Gastrocnemius medialis (tissue), 4 donors: ENCODE measurements around the gene SYDE1. TPM values are rescaled to one million over a fixed set of nuclear protein-coding genes. Genes with fewer than 3 reads are reported as not detected.

Experiments
- ATAC-seq, 2 donors: fragments of 150-250 bp; one replicate each; pipeline ENCODE4 v1.9.1; 2016
- DNase-seq, 2 donors: peaks; one replicate each; pipeline ENCODE4 v3.0.0-alpha.2; 2019
- H3K27ac ChIP-seq, 4 donors: fragments of 200-600 bp; sonication (generic); 1 replicate in 1 of 4; 2 replicates in 3 of 4; pipeline ENCODE4 v1.5.1; 2016 to 2018; ENCODE audit warnings: mild to moderate bottlenecking in 2 of 4, moderate library complexity in 1 of 4
- H3K27me3 ChIP-seq, 3 donors: fragments of 200-600 bp; sonication (generic) in 2 of 3; 1 replicate in 1 of 3; 2 replicates in 2 of 3; pipeline versions ENCODE4 v1.5.1 to v1.6.0; 2016 to 2019; ENCODE audit warnings: mild to moderate bottlenecking in 1 of 3, moderate library complexity in 1 of 3
- H3K36me3 ChIP-seq, 2 donors: fragments of 200-600 bp; sonication (generic) in 1 of 2; one replicate each; pipeline ENCODE4 v1.5.1; 2017 to 2018
- H3K4me1 ChIP-seq, 2 donors: fragments of 200-600 bp; sonication (generic) in 1 of 2; one replicate each; pipeline ENCODE4 v1.5.1; 2016 to 2017; ENCODE audit warnings: mild to moderate bottlenecking in 2 of 2
- H3K4me3 ChIP-seq, 4 donors: fragments of 200-600 bp; sonication (generic) in 3 of 4; 1 replicate in 1 of 4; 2 replicates in 3 of 4; pipeline ENCODE4 v1.5.1; 2016 to 2019; ENCODE audit warnings: mild to moderate bottlenecking in 2 of 4
- H3K9me3 ChIP-seq, 3 donors: fragments of 200-600 bp; sonication (generic) in 2 of 3; 1 replicate in 1 of 3; 2 replicates in 2 of 3; pipeline ENCODE4 v1.5.1; 2016 to 2019
- POLR2A ChIP-seq, 2 donors: fragments of 450-650 bp; IDR thresholded peaks; one replicate each; pipeline ENCODE4 v1.6.1; 2017; ENCODE audit warnings: antibody characterized with exemption in 2 of 2, mild to moderate bottlenecking in 2 of 2, moderate library complexity in 2 of 2
- in situ Hi-C, 4 donors: fragments of 200-750 bp; cut with MboI; loops; one replicate each; pipeline versions ENCODE4 v1.15.0 to v1.8.0; 2017; ENCODE audit warnings: low sequenced_read_pairs in 4 of 4
- intact Hi-C: fragments of 100-400 bp; cut with DNase I; formaldehyde crosslinking; loops from one replicate; pipeline ENCODE4 v1.15.1; 2023; ENCODE audit warnings: low total_unique reads
- total RNA-seq, 4 donors: library from RNA; depleted of rRNA; stranded (reverse); fragments of >200 nt; gene quantifications; one replicate each; pipeline versions ENCODE4 v1.1.0 to v1.2.3, GENCODE V29; 2016
- TF ChIP-seq, protein P1 (sequence below), 5 experiments: fragments of 450-650 bp in 3 of 5; fragments of 200-600 bp in 2 of 5; sonication (generic) in 2 of 5; IDR thresholded peaks in 4 of 5; conservative IDR thresholded peaks in 1 of 5; 1 replicate in 4 of 5; 2 replicates in 1 of 5; pipeline ENCODE4 v1.5.1; 2016 to 2019; ENCODE audit warnings: antibody characterized with exemption in 5 of 5, mild to moderate bottlenecking in 3 of 5, moderate library complexity in 3 of 5

Gene SYDE1
- total RNA-seq, 4 donors from 2014 or later = 3.2 to 6.3 (median 5.2) TPM

- Histone ChIP-seq H3K9me3 (peaks cover 0 to 3% (median 0%) of the 10 kb centered on the region in 3 donors), H3K4me3 (no peak overlapping the region), H3K36me3 (no peaks in the 10 kb centered on the region), H3K27me3 (peaks cover 0 to 3% (median 0%) of the 10 kb centered on the region in 3 donors), H3K4me1 (no peaks in the 10 kb centered on the region), H3K27ac (no peak overlapping the region)
- in situ Hi-C loops (no loop called here), intact Hi-C loops (no loop called here)
- no peak for ATAC-seq
- no peak for DNase-seq
- TF ChIP-seq POLR2A (IDR thresholded peaks at IDR 0.05) = no peak
- TF ChIP-seq, protein P1, sequence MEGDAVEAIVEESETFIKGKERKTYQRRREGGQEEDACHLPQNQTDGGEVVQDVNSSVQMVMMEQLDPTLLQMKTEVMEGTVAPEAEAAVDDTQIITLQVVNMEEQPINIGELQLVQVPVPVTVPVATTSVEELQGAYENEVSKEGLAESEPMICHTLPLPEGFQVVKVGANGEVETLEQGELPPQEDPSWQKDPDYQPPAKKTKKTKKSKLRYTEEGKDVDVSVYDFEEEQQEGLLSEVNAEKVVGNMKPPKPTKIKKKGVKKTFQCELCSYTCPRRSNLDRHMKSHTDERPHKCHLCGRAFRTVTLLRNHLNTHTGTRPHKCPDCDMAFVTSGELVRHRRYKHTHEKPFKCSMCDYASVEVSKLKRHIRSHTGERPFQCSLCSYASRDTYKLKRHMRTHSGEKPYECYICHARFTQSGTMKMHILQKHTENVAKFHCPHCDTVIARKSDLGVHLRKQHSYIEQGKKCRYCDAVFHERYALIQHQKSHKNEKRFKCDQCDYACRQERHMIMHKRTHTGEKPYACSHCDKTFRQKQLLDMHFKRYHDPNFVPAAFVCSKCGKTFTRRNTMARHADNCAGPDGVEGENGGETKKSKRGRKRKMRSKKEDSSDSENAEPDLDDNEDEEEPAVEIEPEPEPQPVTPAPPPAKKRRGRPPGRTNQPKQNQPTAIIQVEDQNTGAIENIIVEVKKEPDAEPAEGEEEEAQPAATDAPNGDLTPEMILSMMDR (IDR thresholded peaks at IDR 0.05 in 4 of 5, conservative IDR thresholded peaks at IDR 0.05 in 1 of 5) = no peak
Observed at GRCh38 chr19:15155296-15155695, 48.1 kb downstream of the SYDE1 start.

- in situ Hi-C loops (no loop called here), intact Hi-C loops (no loop called here)
- Histone ChIP-seq H3K36me3 (no peaks in the 10 kb centered on the region), H3K4me1 (no peaks in the 10 kb centered on the region), H3K4me3 (no peak overlapping the region), H3K9me3 (peaks cover 0 to 3% (median 0%) of the 10 kb centered on the region in 3 donors), H3K27ac (no peak overlapping the region), H3K27me3 (peaks cover 0 to 3% (median 0%) of the 10 kb centered on the region in 3 donors)
- no peak for ATAC-seq
- TF ChIP-seq, protein P1 (IDR thresholded peaks at IDR 0.05 in 4 of 5, conservative IDR thresholded peaks at IDR 0.05 in 1 of 5) = no peak
- no peak for TF ChIP-seq POLR2A (IDR thresholded peaks at IDR 0.05)
- no peak for DNase-seq
Observed at GRCh38 chr19:15156391-15156790, 49.2 kb downstream of the SYDE1 start.

DNA sequence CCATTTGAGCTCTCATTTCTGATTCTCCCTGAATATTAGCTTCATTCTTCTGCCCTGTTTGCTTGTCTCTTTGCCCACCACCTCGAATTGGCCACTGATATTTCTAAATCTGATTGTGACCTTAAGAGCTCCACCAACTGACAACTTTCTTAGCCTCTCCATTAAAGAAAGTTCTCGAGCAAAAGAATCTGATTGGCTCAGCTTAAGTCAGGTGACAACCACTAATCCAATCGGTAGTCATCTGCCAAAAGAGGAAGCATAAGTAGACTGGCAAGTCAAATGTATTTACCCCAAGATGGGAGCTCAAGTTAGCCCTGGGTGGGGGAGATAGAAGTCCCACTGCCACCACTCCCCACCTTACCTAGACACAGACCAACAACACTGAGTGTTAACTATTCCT, 52.0 kb downstream of the SYDE1 start:
- DNase-seq (no peak), ATAC-seq (no peak)
- H3K27me3 ChIP-seq = peaks cover 0 to under 1% (median 0%) of the 10 kb centered on the region in 3 donors
- intact Hi-C loops = no loop called here
- no peak for TF ChIP-seq POLR2A (IDR thresholded peaks at IDR 0.05)
- TF ChIP-seq, protein P1 (IDR thresholded peaks at IDR 0.05 in 4 of 5, conservative IDR thresholded peaks at IDR 0.05 in 1 of 5) = no peak
- no peaks in the 10 kb centered on the region for H3K36me3 ChIP-seq
- peaks cover 0 to 3% (median 0%) of the 10 kb centered on the region in 3 donors for H3K9me3 ChIP-seq
- H3K4me1 ChIP-seq = no peaks in the 10 kb centered on the region
- in situ Hi-C loops = no loop called here
- no peak overlapping the region for H3K4me3 ChIP-seq
- H3K27ac ChIP-seq = no peak overlapping the region

- no peaks in the 10 kb centered on the region for H3K4me1 ChIP-seq
- ATAC-seq (no peak), DNase-seq (no peak)
- no peak for TF ChIP-seq POLR2A (IDR thresholded peaks at IDR 0.05)
- TF ChIP-seq, protein P1 (IDR thresholded peaks at IDR 0.05 in 4 of 5, conservative IDR thresholded peaks at IDR 0.05 in 1 of 5) = no peak
- peaks cover 0 to 15% (median 0%) of the 10 kb centered on the region in 3 donors for H3K9me3 ChIP-seq
- in situ Hi-C loops = no loop called here
- no peaks in the 10 kb centered on the region for H3K27me3 ChIP-seq
- peaks cover 0 to 6% of the 10 kb centered on the region in 2 donors for H3K36me3 ChIP-seq
- intact Hi-C loops = no loop called here
- no peak overlapping the region for H3K4me3 ChIP-seq
- no peak overlapping the region for H3K27ac ChIP-seq
Observed at GRCh38 chr19:15161028-15161984, 54.1 kb downstream of the SYDE1 start.

Other genes with a start within 250 kb of the SYDE1 start
- not detected for gene OR7A17, start 221.3 kb upstream of the SYDE1 start, total RNA-seq
- not detected for gene OR7C2, start 165.9 kb upstream of the SYDE1 start, total RNA-seq
- gene SLC1A6, start 127.5 kb upstream of the SYDE1 start, total RNA-seq = not detected
- not detected for gene CASP14, start 57.9 kb upstream of the SYDE1 start, total RNA-seq
- gene OR1I1, start 25.2 kb upstream of the SYDE1 start, total RNA-seq = not detected
- 10 to 100 TPM in 3 of 4 donors, 1 to 10 TPM in 1; 6.4 to 53.3 (median 32.7) TPM for gene NOTCH3, start 93.6 kb downstream of the SYDE1 start, total RNA-seq
- not detected for gene EPHX3, start 125.0 kb downstream of the SYDE1 start, total RNA-seq
- gene BRD4, start 225.1 kb downstream of the SYDE1 start, total RNA-seq = 10 to 100 TPM; 64.8 to 83.2 (median 73.9) TPM